H9 (cell line): ENCODE results near the gene SCFD2. TPM values are rescaled to one million over a fixed set of nuclear protein-coding genes. Genes with fewer than 3 reads are reported as not detected.

Source experiments
- DNase-seq: peaks from one replicate; pipeline ENCODE4 v3.0.0-alpha.2; 2017
- H2AFZ ChIP-seq: one replicate; pipeline ENCODE4 v1.6.1; 2013; ENCODE audit warnings: mild to moderate bottlenecking, low read length, control low read depth, moderate library complexity
- H2AK5ac ChIP-seq: 2 replicates; pipeline ENCODE4 v1.6.1; 2013; ENCODE audit warnings: low read length, control low read depth, mixed read lengths; ENCODE audit not compliant: insufficient read length
- H2BK120ac ChIP-seq: one replicate; pipeline ENCODE4 v1.6.1; 2013; ENCODE audit warnings: low read depth, mild to moderate bottlenecking, low read length, control low read depth, inconsistent platforms; ENCODE audit not compliant: poor library complexity, severe bottlenecking
- H2BK12ac ChIP-seq: 2 replicates; pipeline ENCODE4 v1.6.1; 2013; ENCODE audit warnings: low read length, control low read depth, mixed read lengths, low read depth; ENCODE audit not compliant: insufficient read length
- H2BK15ac ChIP-seq: 2 replicates; pipeline ENCODE4 v1.6.1; 2013; ENCODE audit warnings: low read depth, low read length, control low read depth
- H2BK20ac ChIP-seq: one replicate; pipeline ENCODE4 v1.6.1; 2013; ENCODE audit warnings: low read depth, mild to moderate bottlenecking, low read length, control low read depth, inconsistent platforms; ENCODE audit not compliant: poor library complexity, severe bottlenecking
- H2BK5ac ChIP-seq: 2 replicates; pipeline ENCODE4 v1.6.1; 2013; ENCODE audit warnings: low read length, control low read depth, mixed read lengths; ENCODE audit not compliant: insufficient read length
- H3K14ac ChIP-seq: 2 replicates; pipeline ENCODE4 v1.6.1; 2013; ENCODE audit warnings: low read length, control low read depth; ENCODE audit not compliant: insufficient read depth
- H3K18ac ChIP-seq: 2 replicates; pipeline ENCODE4 v1.6.1; 2013; ENCODE audit warnings: low read depth, mild to moderate bottlenecking, mixed read lengths, low read length, control low read depth; ENCODE audit not compliant: insufficient read length
- H3K23ac ChIP-seq: 2 replicates; pipeline ENCODE4 v1.6.1; 2013; ENCODE audit warnings: low read length, control low read depth, mixed read lengths, low read depth; ENCODE audit not compliant: insufficient read length
- H3K23me2 ChIP-seq: 2 replicates; pipeline ENCODE4 v1.6.1; 2013; ENCODE audit warnings: low read depth, mild to moderate bottlenecking, mixed read lengths, low read length, control low read depth; ENCODE audit not compliant: insufficient read length, poor library complexity, severe bottlenecking
- H3K27ac ChIP-seq: 2 replicates; pipeline ENCODE4 v1.5.1; 2013; ENCODE audit warnings: low read length, control low read depth, mixed read lengths, low read depth; ENCODE audit not compliant: insufficient read length
- H3K27me3 ChIP-seq: 2 replicates; pipeline ENCODE4 v1.6.1; 2013; ENCODE audit warnings: low read length, control low read depth, inconsistent platforms; ENCODE audit not compliant: insufficient read depth
- H3K4ac ChIP-seq: 2 replicates; pipeline ENCODE4 v1.6.1; 2013; ENCODE audit warnings: low read depth, mild to moderate bottlenecking, control low read depth, inconsistent platforms, low read length, moderate library complexity
- H3K4me1 ChIP-seq: 2 replicates; pipeline ENCODE4 v1.6.1; 2013; ENCODE audit warnings: low read length, control low read depth, inconsistent platforms; ENCODE audit not compliant: insufficient read depth
- H3K4me2 ChIP-seq: 2 replicates; pipeline ENCODE4 v1.6.1; 2013; ENCODE audit warnings: low read length, control low read depth, mixed read lengths; ENCODE audit not compliant: insufficient read length, insufficient read depth
- H3K56ac ChIP-seq: 2 replicates; pipeline ENCODE4 v1.6.1; 2013; ENCODE audit warnings: low read depth, mild to moderate bottlenecking, mixed read lengths, low read length, control low read depth; ENCODE audit not compliant: insufficient read length
- H3K79me1 ChIP-seq: 2 replicates; pipeline ENCODE4 v1.6.1; 2013; ENCODE audit warnings: low read depth, mild to moderate bottlenecking, moderate library complexity, low read length, control low read depth, inconsistent platforms; ENCODE audit not compliant: insufficient read depth, poor library complexity, severe bottlenecking
- H3K79me2 ChIP-seq: 2 replicates; pipeline ENCODE4 v1.6.1; 2013; ENCODE audit warnings: low read length, control low read depth, inconsistent platforms; ENCODE audit not compliant: insufficient read depth
- H3K9ac ChIP-seq: 2 replicates; pipeline ENCODE4 v1.6.1; 2013; ENCODE audit warnings: low read length, control low read depth, mixed read lengths; ENCODE audit not compliant: insufficient read length; ENCODE audit errors: extremely low read depth
- H3K9me3 ChIP-seq: one replicate; pipeline ENCODE4 v1.6.1; 2013; ENCODE audit warnings: low read depth, low read length, inconsistent platforms; ENCODE audit not compliant: control insufficient read depth
- H3T11ph ChIP-seq: one replicate; pipeline ENCODE4 v1.6.1; 2013; ENCODE audit warnings: mild to moderate bottlenecking, low read length, control low read depth, inconsistent platforms
- H4K20me1 ChIP-seq: one replicate; pipeline ENCODE4 v1.6.1; 2013; ENCODE audit not compliant: control insufficient read depth, insufficient read length, insufficient read depth
- H4K5ac ChIP-seq: 2 replicates; pipeline ENCODE4 v1.6.1; 2013; ENCODE audit warnings: low read depth, mild to moderate bottlenecking, mixed read lengths, low read length, control low read depth; ENCODE audit not compliant: insufficient read length
- H4K8ac ChIP-seq: replicated peaks from 2 replicates; pipeline ENCODE4 v1.6.1; 2013; ENCODE audit warnings: low read length, control low read depth, mixed read lengths, low read depth; ENCODE audit not compliant: insufficient read length
- H4K91ac ChIP-seq: 2 replicates; pipeline ENCODE4 v1.6.1; 2013; ENCODE audit warnings: low read depth, mild to moderate bottlenecking, moderate library complexity, mixed read lengths, low read length, control low read depth; ENCODE audit not compliant: insufficient read length
- H3K27ac Mint-ChIP-seq, 3 experiments: 2 replicates in 2 of 3; 3 replicates in 1 of 3; pipeline ENCODE4 v1.8.0; 2020 to 2021; ENCODE audit warnings: mixed read lengths in 3 of 3, mild to moderate bottlenecking in 1 of 3, moderate library complexity in 1 of 3
- H3K27me3 Mint-ChIP-seq: 2 replicates; pipeline ENCODE4 v1.8.0; 2021; ENCODE audit warnings: low read depth, mild to moderate bottlenecking, moderate library complexity, mixed read lengths
- H3K36me3 Mint-ChIP-seq, 3 experiments: 2 replicates in 2 of 3; 3 replicates in 1 of 3; pipeline ENCODE4 v1.8.0; 2020 to 2021; ENCODE audit warnings: low read depth in 3 of 3, mixed read lengths in 3 of 3; ENCODE audit not compliant: insufficient read depth in 1 of 3
- H3K4me1 Mint-ChIP-seq, 2 experiments: 2 replicates each; pipeline ENCODE4 v1.8.0; 2020; ENCODE audit warnings: mixed read lengths in 2 of 2
- H3K4me3 Mint-ChIP-seq, 2 experiments: 2 replicates in 1 of 2; 3 replicates in 1 of 2; pipeline ENCODE4 v1.8.0; 2020 to 2021; ENCODE audit warnings: mild to moderate bottlenecking in 2 of 2, mixed read lengths in 2 of 2, moderate library complexity in 1 of 2
- H3K9me3 Mint-ChIP-seq, 2 experiments: 2 replicates in 1 of 2; 3 replicates in 1 of 2; pipeline ENCODE4 v1.8.0; 2020; ENCODE audit warnings: mild to moderate bottlenecking in 2 of 2, mixed read lengths in 2 of 2, moderate library complexity in 1 of 2
- CTCF ChIP-seq: fragments of 200-600 bp; sonication (generic); conservative IDR thresholded peaks from 3 replicates; pipeline ENCODE4 v1.8.0; 2021; ENCODE audit warnings: antibody characterized with exemption, mild to moderate bottlenecking
- WGBS: extraction: QIAGEN DNeasy Blood & Tissue Kit; methylation state at CpG from one replicate; pipeline ENCODE4 v1.1.7; 2013; ENCODE audit warnings: missing lambda C conversion rate, low lambda C conversion rate, mixed read lengths; ENCODE audit not compliant: insufficient read length; ENCODE audit errors: extremely low coverage; 5-methylcytosine and 5-hydroxymethylcytosine counted together
- total RNA-seq: library from RNA; stranded (reverse); gene quantifications from 2 replicates; pipeline ENCODE4 v1.2.1, GENCODE V29; 2021

SCFD2 gene
- total RNA-seq, 1 experiment from 2014 or later: 10.1 TPM

- Histone ChIP-seq H3K23ac (no peak overlapping the region), H3K79me1 (no peaks in the 10 kb centered on the region), H3K4ac (no peak overlapping the region), H3K9ac (no peak overlapping the region), H2BK5ac (no peak overlapping the region), H3K27me3 (no peaks in the 10 kb centered on the region), H3K79me2 (no peaks in the 10 kb centered on the region), H3K9me3 (no peaks in the 10 kb centered on the region), H3K4me1 (no peaks in the 10 kb centered on the region), H2AFZ (no peak overlapping the region), H3K56ac (no peak overlapping the region), H2AK5ac (no peak overlapping the region), H4K20me1 (no peaks in the 10 kb centered on the region), H2BK12ac (no peak overlapping the region), H3K4me2 (no peak overlapping the region), H2BK120ac (no peak overlapping the region), H3K18ac (no peak overlapping the region), H3K23me2 (no peaks in the 10 kb centered on the region), H2BK20ac (no peak overlapping the region), H4K8ac (no peak overlapping the region), H4K91ac (no peak overlapping the region), H3K27ac (no peak overlapping the region), H3T11ph (no peak overlapping the region), H3K14ac (no peak overlapping the region), H4K5ac (no peak overlapping the region), H2BK15ac (no peak overlapping the region)
- DNase-seq: no peak
- H3K27ac Mint-ChIP-seq: peak overlapping the region in 1 of 3 experiments; percentile 12; a peak in 3 of 7 replicates
- peaks cover 3 to 6% of the 10 kb centered on the region in 2 experiments; a peak in 3 of 5 replicates for H3K9me3 Mint-ChIP-seq
- no peaks in the 10 kb centered on the region for H3K27me3 Mint-ChIP-seq
- WGBS: no CpG with 5 or more reads among the region's 3 CpGs
- H3K4me1 Mint-ChIP-seq: peaks cover 5 to 14% of the 10 kb centered on the region in 2 experiments; a peak in 3 of 4 replicates
- TF ChIP-seq CTCF: peak; percentile 33; the same call in 1 of the 3 replicates
- H3K4me3 Mint-ChIP-seq: no peak overlapping the region
- H3K36me3 Mint-ChIP-seq: no peaks in the 10 kb centered on the region; a peak in 3 of 7 replicates
Observed at GRCh38 chr4:52979821-52980590, 385.9 kb downstream of the SCFD2 start.
